Endometrial microvascular endothelial cells (primary cell): ENCODE measurements around the gene TM4SF4. TPM values are rescaled to one million over a fixed set of nuclear protein-coding genes. Genes with fewer than 3 reads are reported as not detected.

Source experiments
- in situ Hi-C: cut with HindIII; loops from 2 replicates; pipeline ENCODE4 v1.10.0; 2017; ENCODE audit warnings: low sequenced_read_pairs, low pct_unique_long_range_greater_than_20kb; ENCODE audit errors: inconsistent ontology term
- total RNA-seq: library from RNA; depleted of rRNA; stranded (reverse); fragments of >200 nt; gene quantifications from one replicate; pipeline ENCODE4 v1.2.3, GENCODE V29; 2015; ENCODE audit errors: inconsistent ontology term

TM4SF4 gene
- total RNA-seq, 1 donor from 2014 or later: not detected

GRCh38 chr3:149501524-149501923 is 27.0 kb downstream of the TM4SF4 start:
- in situ Hi-C loops: no loop called here

- in situ Hi-C loops: no loop called here
Observed at GRCh38 chr3:149502438-149502837, 27.9 kb downstream of the TM4SF4 start.

DNA sequence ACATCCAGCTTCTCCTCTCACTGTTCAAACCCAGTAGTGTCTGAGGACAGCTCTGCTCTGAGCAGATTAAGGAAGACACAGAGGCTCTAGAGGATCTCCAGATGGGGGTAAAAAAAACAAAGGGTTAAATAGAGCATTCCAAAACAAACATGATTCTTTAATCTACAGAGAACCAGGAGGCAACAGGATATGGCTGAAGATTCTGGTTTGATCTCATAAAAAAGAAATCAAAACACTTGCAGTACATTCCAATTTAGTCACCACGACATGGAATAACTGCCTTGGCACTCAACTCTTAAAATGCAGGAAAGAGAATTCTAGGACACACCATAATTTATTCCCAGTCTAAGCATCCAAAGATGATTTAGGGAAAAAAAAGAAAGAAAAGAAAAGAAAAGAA is 32.0 kb downstream of the TM4SF4 start:
- in situ Hi-C loops: no loop called here

- in situ Hi-C loops: no loop called here
Observed at GRCh38 chr3:149506965-149507364, 32.5 kb downstream of the TM4SF4 start.

DNA sequence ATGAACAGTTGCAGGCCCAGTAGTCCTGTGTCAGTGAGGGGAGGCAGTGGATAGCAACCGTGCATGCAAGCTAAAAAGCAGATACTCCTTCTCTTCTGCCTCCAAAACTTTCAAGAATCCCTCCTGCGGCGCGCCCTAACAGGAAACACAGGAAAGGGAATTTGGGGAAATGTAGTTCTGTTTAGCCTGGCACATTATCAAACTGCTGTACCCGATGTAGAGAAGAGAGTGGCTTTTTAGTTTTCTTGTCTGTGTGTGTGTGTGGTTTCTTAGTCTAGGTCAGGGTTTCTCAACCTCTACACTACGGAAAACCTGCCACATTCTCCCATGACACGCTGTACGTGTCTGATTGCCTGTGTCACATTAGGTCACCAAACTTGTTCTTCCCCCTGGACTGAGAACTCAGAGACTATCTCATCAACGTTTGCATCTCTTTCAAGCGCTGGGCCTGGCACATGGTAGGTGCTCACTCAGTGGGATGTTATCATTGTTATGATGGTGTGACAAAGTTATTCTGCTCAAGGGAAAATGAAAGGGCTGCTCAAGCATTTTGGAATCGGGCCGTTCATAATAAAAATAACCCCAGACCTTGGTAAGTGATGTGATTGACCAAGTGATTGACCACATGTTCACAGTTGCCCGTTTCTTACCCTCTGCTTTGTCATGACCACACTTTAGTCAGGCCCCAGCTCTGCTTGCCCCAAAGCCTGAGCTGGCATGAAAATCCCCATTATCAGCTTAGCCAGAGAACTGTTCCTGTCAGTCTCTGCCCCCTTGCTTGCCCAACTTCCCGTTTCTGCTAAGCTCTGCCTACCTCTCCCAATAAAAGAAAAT is 33.2 kb downstream of the TM4SF4 start:
- in situ Hi-C loops: no loop called here

DNA sequence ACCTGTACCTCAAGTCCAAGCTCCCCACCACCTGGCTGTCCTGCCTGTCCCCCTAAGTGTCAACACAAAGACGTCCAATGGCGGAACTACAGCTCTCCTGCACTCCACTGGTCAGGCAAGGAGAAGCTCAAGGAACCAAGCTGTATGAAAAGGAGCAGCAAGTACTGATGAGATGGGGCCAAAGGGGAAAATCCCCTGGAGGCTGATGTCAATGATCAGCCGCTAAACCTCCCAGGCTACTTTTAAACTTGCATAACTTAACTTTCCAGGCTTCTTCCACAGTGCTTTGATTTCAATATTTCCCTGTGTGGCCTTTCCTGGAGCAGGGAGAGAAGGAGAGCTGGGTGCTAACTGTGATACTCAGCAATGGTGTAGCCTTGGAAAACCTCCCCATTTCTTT is 35.0 kb downstream of the TM4SF4 start:
- in situ Hi-C loops: no loop called here

- in situ Hi-C loops: no loop called here
Observed at GRCh38 chr3:149510480-149510879, 36.0 kb downstream of the TM4SF4 start.

DNA sequence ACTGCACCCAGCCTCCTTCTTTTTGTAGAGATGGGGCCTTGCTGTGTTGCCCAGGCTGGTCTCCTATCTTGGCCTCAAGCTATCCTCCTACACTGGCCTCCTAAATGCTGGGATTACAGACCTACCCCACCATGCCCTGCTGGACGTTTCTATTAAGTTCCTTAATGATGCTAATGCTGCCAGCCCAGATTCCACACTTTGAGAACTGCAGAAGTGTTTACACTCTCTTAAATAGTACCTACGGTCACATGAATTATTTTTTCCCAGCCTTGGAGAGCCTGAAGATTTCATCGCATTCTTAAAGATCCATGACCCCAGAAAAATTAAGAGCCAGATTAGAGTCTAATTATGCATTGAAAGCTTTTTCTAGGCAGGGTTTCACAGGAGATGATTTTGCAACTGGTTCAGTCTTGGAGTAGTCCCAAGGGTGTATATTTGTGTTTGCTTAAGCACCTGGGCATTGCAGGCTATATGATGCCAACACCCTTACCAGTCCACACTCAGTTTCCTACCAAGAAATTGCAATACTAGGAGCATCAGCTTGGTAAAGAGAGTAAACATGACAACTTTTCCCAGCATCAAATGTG is 36.6 kb downstream of the TM4SF4 start:
- in situ Hi-C loops: no loop called here

DNA sequence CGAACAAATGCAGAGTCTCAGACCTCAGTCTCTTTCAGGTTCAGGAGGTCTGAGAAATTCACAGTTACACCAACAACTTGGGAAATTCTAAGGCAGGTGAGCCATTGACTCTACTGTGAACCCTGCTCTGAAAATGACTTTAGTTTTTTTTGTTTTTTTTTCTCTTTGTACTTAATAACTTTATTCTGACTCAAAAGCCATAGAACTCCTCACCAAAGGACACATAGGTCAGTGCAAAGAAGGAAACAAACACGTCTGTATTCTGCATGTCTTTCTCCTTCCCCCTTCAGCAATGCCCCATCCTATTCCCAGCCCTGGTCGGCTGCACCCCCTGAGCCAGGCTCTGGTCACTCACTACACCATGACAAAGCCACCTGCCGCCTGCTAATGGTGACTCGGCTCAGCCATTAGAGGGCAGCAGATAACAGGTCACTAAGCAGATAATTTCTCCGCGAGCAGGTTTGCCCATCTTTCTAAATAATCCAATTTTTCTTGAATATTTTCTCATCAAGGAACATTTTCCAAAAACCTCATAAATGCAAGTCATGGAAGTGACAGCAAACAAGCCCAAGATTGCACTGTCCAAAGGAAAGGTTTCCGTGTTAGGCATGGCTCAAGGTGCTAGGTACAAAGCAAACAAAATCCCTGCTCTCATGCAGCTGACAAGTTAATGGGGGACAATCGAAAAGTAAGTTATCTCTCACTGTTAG is 37.7 kb downstream of the TM4SF4 start:
- in situ Hi-C loops: no loop called here

DNA sequence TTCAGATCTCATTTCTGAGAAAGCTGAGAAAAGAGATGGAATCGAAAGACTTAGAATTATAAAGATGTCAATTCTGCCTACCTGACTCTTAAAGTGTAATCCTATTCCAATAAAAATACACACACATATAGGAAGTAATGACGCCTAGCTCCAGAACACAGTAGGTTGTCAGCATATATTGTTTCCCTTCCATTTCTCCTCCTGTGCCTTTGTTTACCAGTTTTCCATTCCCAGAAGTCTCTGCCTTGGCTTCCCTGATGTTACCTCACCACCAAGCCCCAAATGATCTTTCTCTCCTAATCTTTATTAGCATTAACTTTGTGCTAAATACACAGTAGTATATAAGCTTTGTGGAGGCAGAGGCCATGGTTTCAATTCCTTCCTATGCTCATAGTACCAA is 40.0 kb downstream of the TM4SF4 start:
- in situ Hi-C loops: no loop called here

DNA sequence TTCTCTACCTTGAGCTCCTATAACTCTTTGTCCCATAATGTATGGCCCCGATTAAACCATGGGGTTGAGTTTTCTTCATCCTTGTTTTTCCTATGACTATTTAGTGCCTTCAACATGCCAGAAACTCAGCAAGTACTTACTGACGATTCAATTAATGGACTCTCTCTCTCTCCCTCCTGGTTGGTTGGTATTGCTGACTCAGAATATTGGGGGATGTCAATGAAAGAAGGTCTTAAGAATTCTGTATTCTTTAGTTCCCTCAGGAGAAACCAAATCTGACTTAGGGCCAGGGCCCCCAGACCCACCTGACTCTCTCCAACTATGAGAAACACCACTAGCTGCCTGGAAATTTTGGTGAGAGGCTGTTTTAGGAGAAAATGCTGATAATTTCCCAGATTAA is 40.8 kb downstream of the TM4SF4 start:
- in situ Hi-C loops: no loop called here

GRCh38 chr3:149516920-149517319 is 42.4 kb downstream of the TM4SF4 start:
- in situ Hi-C loops: no loop called here

DNA sequence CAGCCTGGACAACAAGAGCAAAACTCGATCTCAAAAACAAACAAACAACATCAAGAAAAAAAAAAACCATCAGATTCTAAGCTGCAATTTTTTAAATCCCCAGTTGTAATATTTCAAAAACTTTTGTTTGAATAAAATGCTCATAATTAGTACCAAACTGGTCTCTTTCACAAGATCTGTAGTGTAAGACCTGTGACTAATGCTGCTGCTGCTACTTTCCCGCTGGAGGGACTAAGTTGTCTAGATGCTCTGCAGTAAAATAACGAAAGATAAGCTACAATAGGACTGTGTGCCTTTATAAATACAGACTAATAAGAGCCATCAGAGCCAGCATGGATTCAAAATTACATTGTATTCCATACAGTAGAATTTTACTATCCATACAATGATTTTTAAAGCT is 45.4 kb downstream of the TM4SF4 start:
- in situ Hi-C loops: no loop called here

- in situ Hi-C loops: no loop called here
Observed at GRCh38 chr3:149523512-149524299, 49.2 kb downstream of the TM4SF4 start.

GRCh38 chr3:149527531-149528339 is 53.2 kb downstream of the TM4SF4 start:
- in situ Hi-C loops: no loop called here

GRCh38 chr3:149528340-149528650 is 53.8 kb downstream of the TM4SF4 start:
- in situ Hi-C loops: no loop called here

GRCh38 chr3:149529099-149529498 is 54.6 kb downstream of the TM4SF4 start:
- in situ Hi-C loops: no loop called here

DNA sequence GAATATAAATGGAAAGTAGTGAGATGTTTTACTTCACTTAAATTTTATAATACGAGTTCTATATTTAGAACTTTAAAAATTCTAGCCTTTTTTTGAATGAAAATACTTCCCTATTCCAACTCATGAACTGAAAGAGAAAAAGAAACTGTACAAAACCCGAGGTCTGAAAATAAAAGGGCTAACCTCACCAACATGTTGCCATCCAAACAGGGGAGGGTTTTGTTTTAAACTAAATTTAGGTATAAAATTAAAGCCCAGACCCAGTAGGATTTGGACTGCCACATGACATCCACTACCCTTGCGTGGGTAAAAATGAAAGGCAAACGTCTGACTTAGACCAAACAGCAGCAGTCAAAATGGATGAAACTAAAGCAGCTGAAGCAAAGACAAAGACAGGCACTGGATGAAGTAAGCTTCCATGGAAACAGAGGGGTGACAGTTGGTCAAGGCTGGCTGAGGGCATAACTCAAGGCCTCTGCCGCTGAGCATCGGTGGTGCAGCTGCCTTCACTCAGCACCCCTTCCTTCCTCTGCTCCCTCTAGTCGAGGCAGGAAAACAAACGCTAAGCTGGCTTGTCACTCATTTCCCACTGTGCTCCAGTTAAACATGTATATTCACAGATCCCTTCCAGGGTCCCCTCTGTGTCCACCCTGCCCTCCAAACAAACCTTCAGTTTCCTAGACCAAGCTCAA is 58.1 kb downstream of the TM4SF4 start:
- in situ Hi-C loops: no loop called here
